Measurements from ENCODE around the gene UBLCP1. TPM values are rescaled to one million over a fixed set of nuclear protein-coding genes. Genes with fewer than 3 reads are reported as not detected.

The UBLCP1 gene
- total RNA-seq, 1 experiment from 2014 or later, result 23.0 TPM

- peaks cover 39% of the 10 kb centered on the region for H3K36me3 Mint-ChIP-seq (ENCODE audit: insufficient read depth, unreplicated experiment)
- no peaks in the 10 kb centered on the region; the same call in 1 of the 2 replicates for H3K36me3 ChIP-seq (ENCODE audit: control insufficient read depth, insufficient read depth, low read length)
- no TSS peak for BruUV-seq (replicated peaks)
- no peak overlapping the region for H3K4me3 ChIP-seq (ENCODE audit: low read depth, low read length)
- H3K4me1 ChIP-seq, result no peaks in the 10 kb centered on the region
- no peaks in the 10 kb centered on the region for H3K4me1 Mint-ChIP-seq (ENCODE audit: low read depth, unreplicated experiment)
- DNase-seq, result no peak
- ChIA-PET CTCF (no interaction called here), POLR2A (no interaction called here)
- no peaks in the 10 kb centered on the region for H3K9me3 Mint-ChIP-seq (ENCODE audit: unreplicated experiment)
- H3K27me3 Mint-ChIP-seq (ENCODE audit: insufficient read depth, unreplicated experiment), result no peaks in the 10 kb centered on the region
- TF ChIP-seq CTCF (IDR thresholded peaks at IDR 0.05; ENCODE audit: insufficient read depth in 1 of 2, low read depth in 1 of 2, low read length in 1 of 2, severe bottlenecking in 1 of 2, unreplicated experiment in 1 of 2), result no peak
- H3K27me3 ChIP-seq (replicated peaks; ENCODE audit: control insufficient read depth, insufficient read depth, low read length), result no peaks in the 10 kb centered on the region
- intact Hi-C loops (cut with micrococcal nuclease; ENCODE audit: unreplicated experiment), result no loop called here
- no peak overlapping the region for H3K27ac Mint-ChIP-seq (ENCODE audit: unreplicated experiment)
- no peak overlapping the region for H3K4me3 Mint-ChIP-seq (ENCODE audit: unreplicated experiment)
- no peaks in the 10 kb centered on the region for H3K9me3 ChIP-seq
These were observed 11.6 kb downstream of the UBLCP1 start for GRCh38 chr5:159274676-159275075.

- H3K27me3 Mint-ChIP-seq (ENCODE audit: insufficient read depth, unreplicated experiment), result no peaks in the 10 kb centered on the region
These were observed 23.4 kb downstream of the UBLCP1 start for GRCh38 chr5:159286420-159287035.

GRCh38 chr5:159290741-159291140, 27.7 kb downstream of the UBLCP1 start:
- TF ChIP-seq CTCF (IDR thresholded peaks at IDR 0.05; ENCODE audit: insufficient read depth in 1 of 2, low read depth in 1 of 2, low read length in 1 of 2, severe bottlenecking in 1 of 2, unreplicated experiment in 1 of 2), result no peak
- BruUV-seq (replicated peaks), result no TSS peak
- intact Hi-C loops (cut with micrococcal nuclease; ENCODE audit: unreplicated experiment), result no loop called here
- no peaks in the 10 kb centered on the region for H3K4me1 Mint-ChIP-seq (ENCODE audit: low read depth, unreplicated experiment)
- H3K4me3 Mint-ChIP-seq (ENCODE audit: unreplicated experiment), result no peak overlapping the region
- DNase-seq, result no peak
- ChIA-PET POLR2A (no interaction called here), CTCF (no interaction called here)
- H3K27ac Mint-ChIP-seq (ENCODE audit: unreplicated experiment), result no peak overlapping the region
- H3K4me3 ChIP-seq (ENCODE audit: low read depth, low read length), result no peak overlapping the region
- H3K9me3 Mint-ChIP-seq (ENCODE audit: unreplicated experiment), result no peaks in the 10 kb centered on the region
- no peaks in the 10 kb centered on the region for H3K27me3 Mint-ChIP-seq (ENCODE audit: insufficient read depth, unreplicated experiment)
- no peaks in the 10 kb centered on the region for H3K36me3 ChIP-seq (ENCODE audit: control insufficient read depth, insufficient read depth, low read length)
- no peaks in the 10 kb centered on the region for H3K4me1 ChIP-seq
- no peaks in the 10 kb centered on the region for H3K36me3 Mint-ChIP-seq (ENCODE audit: insufficient read depth, unreplicated experiment)
- no peaks in the 10 kb centered on the region for H3K27me3 ChIP-seq (replicated peaks; ENCODE audit: control insufficient read depth, insufficient read depth, low read length)
- H3K9me3 ChIP-seq, result 0 out of 2 replicates have a peak, but pooled peaks cover 4% of the 10 kb centered on the region

More at GRCh38 chr5:159286420-159287035, 23.4 kb downstream of the UBLCP1 start:
- Mint-ChIP-seq H3K4me3 (ENCODE audit: unreplicated experiment) (no peak overlapping the region), H3K36me3 (ENCODE audit: insufficient read depth, unreplicated experiment) (peaks cover 10% of the 10 kb centered on the region), H3K4me1 (ENCODE audit: low read depth, unreplicated experiment) (no peaks in the 10 kb centered on the region), H3K9me3 (ENCODE audit: unreplicated experiment) (no peaks in the 10 kb centered on the region), H3K27ac (ENCODE audit: unreplicated experiment) (no peak overlapping the region)
- TF ChIP-seq CTCF (IDR thresholded peaks at IDR 0.05; ENCODE audit: insufficient read depth in 1 of 2, low read depth in 1 of 2, low read length in 1 of 2, severe bottlenecking in 1 of 2, unreplicated experiment in 1 of 2), result peak; percentile 26 to 40
- peaks cover 7% of the 10 kb centered on the region; the same call in 1 of the 2 replicates for H3K4me1 ChIP-seq
- 0 out of 2 replicates have a peak, but pooled peaks cover 4% of the 10 kb centered on the region for H3K9me3 ChIP-seq
- DNase-seq, result peak in 1 of 2 experiments; percentile 12
- no peaks in the 10 kb centered on the region for H3K36me3 ChIP-seq (ENCODE audit: control insufficient read depth, insufficient read depth, low read length)
- ChIA-PET CTCF (interaction anchor here (0.6 to 1.0 kb wide), 5 partner anchors 24 to 701 kb away, joined by 3 to 20 read pairs (median 4); no protein-coding TSS in a partner anchor), POLR2A (interaction anchor here (0.6 kb wide), 1 partner anchor 1145 kb away, joined by 7 read pairs; no protein-coding TSS in a partner anchor)
- intact Hi-C loops (cut with micrococcal nuclease; ENCODE audit: unreplicated experiment), result loop anchor here (1.0 to 5.0 kb wide), 3 partner anchors 30 to 701 kb away; no protein-coding TSS in a partner anchor
- H3K4me3 ChIP-seq (ENCODE audit: low read depth, low read length), result no peak overlapping the region
- no peaks in the 10 kb centered on the region for H3K27me3 ChIP-seq (replicated peaks; ENCODE audit: control insufficient read depth, insufficient read depth, low read length)
- no TSS peak for BruUV-seq (replicated peaks)

Data from Caco-2 (cell line).